NCI-H510A (cell line): Measurements from ENCODE around the gene CDH15.
"Not testable (repeated sequence)": the region's sequence is repeated elsewhere in the genome, so short reads cannot be mapped to it uniquely, and the experiment has no call there.

Experiments
- DNase-seq: peaks from one replicate; lab custom pipeline; 2025; lab: John Stamatoyannopoulos, UW

Gene CDH15

DNA sequence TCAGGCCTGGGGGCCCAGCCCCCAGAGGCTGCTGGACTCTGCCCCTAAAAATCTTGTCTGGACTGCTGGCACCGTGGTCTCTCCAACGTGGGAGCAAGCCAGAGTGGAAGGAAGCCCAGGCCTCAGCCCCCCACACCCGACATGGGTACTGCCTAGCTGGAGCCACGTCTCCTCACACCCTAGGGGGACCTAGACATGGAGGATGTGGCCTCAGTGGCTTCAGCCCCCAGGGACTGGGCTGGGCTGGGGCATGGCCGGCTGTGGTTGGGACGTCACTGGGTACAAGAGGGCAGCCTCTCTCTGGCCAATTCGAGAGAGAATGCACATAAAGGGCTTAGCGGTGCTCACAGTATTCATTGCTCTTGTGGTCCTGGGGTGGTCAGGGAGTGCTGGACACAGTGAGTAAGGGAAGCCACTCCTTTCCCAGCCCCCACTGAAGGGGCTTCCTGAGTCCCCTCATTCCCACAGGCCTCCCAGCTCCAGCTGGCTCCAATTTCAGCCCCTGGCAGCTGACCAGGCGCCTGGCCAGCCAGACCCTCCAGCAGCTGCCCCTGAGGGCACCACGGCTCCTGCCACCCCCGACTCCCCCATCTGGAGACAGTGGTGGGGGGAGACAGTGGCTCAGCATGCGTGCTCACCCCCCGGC is 1.1 kb downstream of the CDH15 start:
- DNase-seq, result no peak

DNA sequence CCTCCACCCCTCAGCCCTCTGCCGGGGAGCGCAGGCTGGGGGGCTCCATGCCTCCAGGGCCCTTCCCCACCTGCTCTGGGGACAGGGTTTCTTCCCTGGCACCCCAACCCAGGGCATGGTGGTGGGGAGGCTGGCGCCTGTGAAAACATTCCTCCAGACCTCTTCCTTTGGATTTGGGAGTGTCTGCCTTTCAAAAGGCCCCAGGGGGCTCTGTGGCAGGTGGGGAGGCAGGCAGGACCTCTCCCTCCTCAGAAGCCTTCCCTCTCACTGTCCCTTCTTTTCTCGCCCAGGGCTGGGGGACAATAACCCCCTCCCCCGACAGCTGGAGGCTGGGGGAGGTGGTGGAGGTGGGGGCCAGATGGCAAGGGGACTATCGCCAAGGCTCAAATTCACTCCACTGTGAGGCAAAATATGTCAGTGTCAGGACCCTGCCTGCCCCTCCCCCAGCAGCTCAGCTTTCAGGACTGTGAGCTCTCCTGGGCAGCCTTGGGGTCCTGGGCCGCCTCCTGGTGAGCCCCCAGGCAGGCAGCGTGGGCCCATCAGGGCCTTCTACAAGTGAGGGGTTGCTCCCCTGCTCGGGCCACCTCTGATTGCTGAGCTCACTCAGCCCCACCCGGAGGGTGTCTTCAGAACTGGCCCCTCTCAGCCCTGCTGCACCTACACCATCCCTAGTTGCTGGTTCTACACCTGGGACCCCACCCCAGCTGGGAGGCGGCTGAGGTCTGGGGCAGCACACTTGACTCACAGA is 1.8 kb downstream of the CDH15 start:
- DNase-seq, result no peak

DNA sequence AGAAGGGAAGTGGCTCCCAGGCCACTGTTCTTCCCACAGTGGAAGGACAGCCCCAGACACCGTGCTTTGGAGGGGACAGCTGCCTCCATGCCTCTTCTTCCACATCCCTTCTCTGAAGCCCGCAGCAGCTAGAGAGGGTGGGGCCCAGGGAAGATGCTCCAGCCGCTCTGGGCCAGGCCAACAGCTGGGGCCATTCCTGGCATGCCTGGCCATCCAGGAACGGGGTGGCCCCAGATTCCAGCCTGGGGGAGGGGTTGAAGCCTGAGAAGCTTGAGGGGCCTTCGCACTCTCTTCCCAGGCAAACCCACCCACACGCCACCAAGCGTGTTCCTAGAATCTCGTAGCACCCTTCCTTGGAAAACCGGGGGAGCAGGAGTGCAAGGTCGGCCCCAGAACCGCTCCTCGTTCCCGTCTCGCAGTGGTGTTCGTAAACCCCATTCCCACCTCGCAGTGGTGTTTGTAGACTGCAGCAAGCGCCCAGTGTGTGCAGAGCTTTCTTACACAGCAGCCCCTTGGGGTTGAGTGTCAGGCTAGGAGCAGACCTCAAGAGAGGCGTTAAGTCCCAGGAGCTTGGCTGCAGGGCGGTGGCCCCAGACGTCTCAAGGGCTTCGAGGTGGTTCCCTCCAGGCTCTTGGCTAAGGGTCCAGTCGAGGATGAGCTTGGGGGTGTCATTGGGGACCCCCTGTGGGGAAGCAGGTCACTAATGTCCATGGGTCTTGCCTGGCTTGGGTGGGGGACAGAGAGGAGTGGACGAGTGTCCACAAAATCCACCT is 2.7 kb downstream of the CDH15 start:
- no peak for DNase-seq

DNA sequence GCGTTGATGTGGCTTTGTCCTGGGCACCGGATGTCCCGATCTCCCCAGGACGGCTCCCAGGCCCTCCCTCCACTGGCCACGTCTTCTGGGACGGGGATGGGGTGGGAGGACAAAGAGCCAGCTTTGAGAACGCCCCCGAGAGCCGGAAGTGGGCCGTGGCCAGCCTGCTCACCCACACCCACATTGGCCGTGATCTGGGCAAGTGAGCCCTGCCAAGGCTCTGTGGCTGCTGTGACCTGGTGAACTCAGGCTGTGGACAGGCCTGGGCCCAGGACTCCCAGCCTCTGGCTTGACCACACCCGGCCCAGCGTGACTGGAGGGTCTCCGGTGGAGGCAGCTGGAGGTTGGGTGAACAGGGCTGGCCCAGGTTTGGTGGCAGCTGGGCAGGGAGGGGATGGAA is 3.3 kb downstream of the CDH15 start:
- no peak for DNase-seq

DNA sequence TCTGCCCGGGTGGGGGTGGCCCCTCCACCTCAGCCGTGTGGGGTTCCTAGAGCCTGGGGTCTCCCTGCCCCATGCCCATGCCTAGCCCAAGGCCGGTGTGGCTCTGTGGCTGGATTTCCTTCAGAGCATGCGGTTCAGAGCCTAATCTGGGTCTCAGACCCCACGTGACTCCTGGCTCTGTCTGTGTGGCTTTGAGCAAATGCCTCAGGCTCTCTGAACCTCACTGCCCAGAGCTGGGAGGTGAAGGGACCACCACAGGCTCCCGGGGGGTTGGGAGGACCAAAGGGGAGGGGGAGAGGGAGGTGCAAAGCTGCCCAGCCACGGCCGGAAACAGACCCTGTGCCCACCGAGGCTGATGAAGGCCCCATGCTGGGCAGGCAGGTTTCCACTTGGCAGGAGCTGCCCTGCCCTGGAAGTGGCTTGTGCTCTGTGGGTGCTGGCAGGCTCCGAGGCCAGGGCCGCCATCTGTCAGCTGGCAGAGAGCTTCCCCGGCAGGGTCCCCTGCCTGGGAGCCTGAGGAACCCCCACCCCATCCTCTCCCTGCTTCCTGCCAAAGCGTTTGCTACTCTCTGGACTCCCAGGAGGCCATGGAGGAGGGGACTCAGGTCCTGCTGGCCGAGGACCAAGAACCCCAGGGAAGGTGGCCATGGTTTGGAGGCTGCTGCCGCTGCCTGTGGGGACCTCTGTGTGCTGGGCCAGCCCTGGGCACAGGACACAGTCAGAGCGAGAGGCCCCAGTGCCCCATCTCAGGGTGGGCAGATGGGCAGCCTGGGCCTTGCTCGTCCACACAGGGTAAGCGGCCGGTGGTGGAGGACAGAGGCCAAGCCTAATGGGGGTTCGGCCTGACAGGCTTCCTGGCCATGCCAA is 4.0 kb downstream of the CDH15 start:
- DNase-seq, result no peak

DNA sequence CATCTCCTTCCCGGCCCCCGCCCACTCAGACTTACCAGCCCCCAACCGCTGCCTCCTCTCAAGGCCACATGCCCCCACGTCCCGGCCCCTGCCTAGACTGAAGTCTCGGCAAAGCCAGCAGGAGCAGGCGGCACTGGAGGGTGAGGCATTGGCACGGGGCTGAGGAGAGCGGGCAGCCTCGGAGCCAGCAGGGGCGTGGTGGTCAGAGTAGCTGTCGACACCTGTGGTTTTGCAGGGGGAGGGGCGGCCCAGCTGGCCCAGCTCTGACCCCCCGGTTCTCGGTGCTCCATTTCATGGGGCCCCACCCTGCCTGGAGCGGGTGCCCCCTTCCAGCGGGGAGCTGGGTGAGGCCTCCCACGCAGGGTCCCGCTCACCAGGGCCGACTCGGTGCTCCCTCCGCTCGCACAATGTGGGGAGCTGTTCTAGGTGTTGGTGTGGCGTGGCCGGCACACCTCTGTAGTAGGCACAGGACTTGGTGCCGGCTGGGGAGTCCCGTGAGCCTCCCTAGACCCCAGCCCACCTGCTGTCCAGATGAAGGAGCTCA is 4.7 kb downstream of the CDH15 start:
- no peak for DNase-seq

DNA sequence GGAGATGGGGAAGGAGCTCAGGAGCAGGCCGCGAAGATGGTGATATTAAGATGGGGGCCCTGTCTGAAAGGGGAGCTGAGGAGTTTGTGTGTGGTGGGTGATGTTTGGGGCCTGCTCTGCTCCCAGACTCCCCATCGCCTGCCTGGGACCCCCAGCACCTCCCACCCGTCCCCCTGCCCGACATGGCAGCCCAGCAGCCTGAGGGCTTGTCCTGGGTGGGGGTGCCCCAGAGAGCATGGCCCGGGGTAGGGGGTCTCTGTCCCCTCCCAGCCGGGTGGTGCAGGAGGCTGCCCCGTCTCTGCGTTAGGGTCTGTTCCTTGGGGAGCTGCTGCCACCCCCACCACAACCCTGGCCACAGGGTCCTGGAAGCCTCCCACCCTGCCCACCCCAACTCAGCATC is 5.2 kb downstream of the CDH15 start:
- DNase-seq, result no peak

DNA sequence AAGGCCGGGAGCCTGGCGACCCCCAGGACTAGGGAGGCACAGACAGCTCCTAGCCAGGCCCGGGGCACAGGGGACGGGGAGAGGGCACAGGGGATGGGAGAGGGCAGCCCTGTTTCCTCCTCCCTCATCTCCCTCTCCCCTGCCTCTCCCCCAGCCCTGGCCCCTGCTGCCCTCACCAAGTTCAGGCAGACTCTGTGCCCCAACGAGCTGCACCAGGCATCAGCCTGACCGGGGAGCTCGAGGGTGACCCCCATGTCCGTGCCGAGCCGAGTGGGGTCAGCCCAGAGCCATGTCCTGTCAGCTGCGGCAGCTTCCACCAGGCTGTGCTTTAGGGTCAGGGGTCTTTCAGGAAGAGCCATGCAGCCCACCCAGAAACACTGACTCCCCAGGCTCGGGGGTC is 6.0 kb downstream of the CDH15 start:
- DNase-seq, result no peak

DNA sequence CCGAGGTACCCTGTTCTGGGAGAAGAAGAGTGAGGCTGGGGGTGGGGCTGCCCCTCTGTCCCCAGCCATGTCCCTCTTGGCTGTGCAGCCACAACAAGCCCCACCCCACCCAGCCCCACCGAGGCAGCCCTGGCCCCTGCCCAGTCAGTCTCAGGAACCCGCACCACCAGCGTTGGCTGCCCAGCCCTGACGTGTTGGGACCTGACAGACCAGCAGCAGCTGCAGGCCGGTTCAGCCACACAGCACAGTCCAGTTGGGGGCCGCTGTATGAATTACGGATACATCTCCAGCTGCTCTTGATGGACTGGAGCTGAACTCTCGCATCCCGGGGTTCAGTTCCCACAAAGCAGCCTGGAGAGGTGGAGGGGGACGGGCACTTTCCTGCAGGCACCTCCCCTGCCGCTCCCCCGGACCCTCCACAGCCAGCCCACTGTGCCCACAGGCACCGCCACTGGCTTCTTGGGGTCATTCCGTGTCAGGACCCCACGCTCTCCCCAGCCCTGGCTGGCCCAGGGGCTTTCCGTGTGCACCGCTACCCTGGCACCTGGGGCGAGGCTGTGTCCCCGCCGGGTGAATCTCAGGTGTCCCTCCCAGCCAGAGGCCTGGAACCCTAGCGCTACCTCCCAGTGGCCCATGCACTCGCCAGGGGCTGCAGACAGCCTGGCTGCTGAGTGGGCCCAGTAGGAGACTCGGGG is 7.1 kb downstream of the CDH15 start:
- DNase-seq, result no peak

DNA sequence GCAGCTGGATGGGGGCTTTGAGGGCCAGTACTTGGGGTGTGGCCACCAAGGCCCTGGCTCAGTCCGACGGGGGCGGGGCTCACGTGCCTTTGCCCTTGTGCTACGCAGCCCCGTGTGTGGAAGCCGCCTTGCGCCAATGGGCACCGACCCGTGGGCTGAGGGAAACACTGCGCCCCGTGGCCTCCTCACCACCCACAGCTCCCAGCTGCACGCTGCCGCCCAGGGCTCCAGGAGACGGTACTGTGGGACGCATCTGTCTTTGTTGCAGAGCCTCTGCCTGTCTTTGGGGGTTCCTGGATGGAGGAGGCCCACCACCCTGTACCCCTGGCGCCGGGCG is 7.6 kb downstream of the CDH15 start:
- DNase-seq, result no peak

DNA sequence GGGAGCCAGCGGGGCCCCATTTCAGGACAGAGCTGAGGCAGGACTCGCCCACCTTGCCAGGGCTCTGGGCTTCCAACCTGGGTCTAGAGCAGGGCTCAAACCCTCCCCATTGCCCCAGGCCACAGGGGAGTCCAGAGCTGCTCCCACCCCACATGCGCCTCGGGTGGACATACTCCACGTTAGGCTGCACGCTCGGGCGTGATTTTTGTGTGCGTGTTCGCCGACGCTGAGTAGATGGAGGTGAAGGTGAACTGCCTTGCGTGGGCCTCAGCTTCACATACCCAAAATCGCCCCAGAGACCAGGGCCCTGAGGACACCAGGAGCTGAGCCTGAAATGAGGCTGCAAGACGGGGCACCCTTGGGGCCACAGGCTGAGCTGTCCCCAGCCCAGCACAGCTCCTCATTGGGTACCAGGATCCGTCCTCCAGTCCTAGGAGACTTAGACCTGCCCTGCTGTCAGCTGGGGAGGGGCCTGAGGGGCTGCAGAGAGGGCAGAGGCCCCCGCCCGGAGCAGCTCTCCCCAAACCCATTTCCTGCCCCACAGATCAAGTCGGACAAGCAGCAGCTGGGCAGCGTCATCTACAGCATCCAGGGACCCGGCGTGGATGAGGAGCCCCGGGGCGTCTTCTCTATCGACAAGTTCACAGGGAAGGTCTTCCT is 8.2 kb downstream of the CDH15 start:
- DNase-seq, result no peak

DNA sequence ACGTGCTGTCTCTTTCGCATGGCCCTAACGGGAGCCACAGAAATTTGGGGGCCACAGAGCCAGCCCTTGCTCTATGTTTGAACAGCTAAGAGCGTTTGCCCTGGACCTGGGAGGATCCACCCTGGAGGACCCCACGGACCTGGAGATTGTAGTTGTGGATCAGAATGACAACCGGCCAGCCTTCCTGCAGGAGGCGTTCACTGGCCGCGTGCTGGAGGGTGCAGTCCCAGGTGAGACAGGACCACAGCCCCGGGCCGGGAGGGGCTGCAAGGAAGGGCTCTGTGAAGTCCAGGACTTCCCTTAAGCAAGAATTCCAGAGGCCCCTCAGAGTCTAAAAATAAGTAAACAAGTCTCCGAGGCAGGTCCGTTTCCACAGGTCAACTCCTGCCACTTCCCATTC is 11.9 kb downstream of the CDH15 start:
- no peak for DNase-seq

DNA sequence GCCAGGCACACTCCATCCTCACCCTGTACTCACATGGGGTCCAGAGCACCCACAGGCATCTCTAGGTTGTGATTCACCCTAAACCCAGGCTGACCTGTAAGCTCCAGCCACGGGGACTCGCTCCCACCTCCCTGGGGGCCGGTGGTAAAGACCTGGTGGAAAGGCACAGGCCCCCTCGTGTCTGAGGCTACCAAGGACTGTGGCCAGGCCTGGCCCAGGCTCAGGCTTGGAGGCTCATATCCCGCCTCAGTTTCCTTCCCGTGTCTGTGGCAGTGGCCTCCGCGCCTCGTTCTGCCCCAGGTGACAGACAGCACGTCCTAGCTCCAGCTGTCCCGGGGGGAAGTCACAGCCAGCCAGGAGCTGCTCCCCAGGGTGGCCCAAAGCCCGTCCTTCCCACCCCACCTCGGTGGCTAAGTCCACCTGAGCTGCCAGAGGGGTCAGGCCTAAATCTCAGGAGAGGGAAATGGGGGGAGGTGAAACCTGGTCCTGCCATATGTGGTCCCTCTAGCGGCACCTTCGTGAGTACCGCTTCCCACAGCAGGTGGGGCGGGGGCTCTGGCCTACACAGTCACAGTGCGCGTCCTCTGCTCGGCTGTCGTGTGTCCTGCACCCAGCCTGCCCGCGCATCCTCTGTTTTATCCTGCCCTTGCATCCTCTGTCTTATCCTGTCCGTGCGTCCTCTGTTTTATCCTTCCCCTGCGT is 12.6 kb downstream of the CDH15 start:
- no peak for DNase-seq

DNA sequence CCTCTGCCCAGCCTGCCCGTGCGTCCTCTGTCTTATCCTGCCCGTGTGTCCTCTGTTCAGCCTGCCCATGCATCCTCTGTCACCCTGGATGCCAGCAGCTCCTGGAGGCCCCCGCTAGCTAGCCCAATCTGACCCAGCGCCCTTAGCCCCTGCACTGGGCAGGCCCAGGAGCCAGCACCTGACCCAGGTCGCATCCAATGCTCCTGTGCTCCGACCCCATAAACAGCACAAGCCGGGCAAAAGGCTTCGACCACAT is 13.1 kb downstream of the CDH15 start:
- no peak for DNase-seq

DNA sequence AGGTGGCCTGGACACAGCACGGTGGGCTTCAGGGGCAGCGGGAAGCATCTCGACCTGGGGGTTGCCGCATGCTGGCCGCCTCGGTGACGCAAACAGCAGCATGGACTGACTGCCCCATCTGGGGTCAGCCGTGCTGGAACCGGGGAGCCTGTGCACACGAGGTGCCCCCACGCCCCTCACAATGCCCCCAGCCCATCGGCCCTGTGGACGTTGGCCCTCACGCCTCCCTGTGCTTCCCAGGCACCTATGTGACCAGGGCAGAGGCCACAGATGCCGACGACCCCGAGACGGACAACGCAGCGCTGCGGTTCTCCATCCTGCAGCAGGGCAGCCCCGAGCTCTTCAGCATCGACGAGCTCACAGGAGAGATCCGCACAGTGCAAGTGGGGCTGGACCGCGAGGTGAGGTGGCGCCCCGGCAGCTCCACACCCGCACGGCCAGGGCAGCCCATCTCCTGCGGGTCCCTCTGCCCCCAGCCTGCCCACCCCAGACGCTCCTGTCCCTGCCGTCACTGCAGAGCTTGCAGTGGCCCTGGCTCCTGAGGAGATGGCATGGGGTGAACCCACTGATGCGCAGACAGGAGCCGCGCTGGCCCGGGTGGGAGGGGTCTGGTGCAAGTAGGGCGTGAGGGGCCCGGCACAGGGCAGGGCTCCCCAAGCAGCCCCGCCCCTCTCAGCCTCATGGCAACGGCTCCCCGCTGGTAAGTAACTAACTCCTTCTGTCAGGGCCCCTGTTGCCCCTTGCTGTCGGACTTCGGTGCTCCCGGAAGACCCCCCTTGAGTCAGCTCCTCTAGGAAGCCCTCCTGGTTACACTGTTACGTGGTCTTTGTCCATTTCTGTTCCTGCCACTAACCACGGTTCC is 13.6 kb downstream of the CDH15 start:
- DNase-seq, result no peak

DNA sequence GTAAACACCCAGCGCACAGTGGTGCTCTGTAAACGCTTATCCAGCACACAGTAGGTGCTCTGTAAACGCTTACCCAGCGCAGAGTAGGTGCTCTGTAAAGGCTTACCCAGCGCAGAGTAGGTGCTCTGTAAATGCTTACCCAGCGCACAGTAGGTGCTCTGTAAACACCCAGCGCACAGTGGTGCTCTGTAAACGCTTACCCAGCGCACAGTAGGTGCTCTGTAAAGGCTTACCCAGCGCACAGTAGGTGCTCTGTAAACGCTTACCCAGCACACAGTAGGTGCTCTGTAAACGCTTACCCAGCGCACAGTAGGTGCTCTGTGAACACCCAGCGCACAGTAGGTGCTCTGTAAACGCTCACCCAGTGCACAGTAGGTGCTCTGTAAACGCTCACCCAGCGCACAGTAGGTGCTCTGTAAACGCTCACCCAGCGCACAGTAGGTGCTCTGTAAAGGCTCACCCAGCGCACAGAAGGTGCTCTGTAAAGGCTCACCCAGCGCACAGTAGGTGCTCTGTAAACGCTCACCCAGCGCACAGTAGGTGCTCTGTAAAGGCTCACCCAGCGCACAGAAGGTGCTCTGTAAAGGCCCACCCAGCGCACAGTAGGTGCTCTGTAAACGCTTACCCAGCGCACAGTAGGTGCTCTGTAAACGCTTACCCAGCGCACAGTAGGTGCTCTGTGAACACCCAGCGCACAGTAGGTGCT is 14.5 kb downstream of the CDH15 start:
- not testable (repeated sequence) for DNase-seq

DNA sequence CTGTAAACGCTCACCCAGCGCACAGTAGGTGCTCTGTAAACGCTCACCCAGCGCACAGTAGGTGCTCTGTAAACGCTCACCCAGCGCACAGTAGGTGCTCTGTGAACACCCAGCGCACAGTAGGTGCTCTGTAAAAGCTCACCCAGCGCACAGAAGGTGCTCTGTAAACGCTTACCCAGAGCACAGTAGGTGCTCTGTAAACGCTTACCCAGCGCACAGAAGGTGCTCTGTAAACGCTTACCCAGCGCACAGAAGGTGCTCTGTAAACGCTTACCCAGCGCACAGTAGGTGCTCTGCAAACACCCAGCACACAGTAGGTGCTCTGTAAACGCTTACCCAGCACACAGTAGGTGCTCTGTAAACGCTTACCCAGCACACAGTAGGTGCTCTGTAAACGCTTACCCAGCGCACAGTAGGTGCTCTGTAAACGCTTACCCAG is 15.1 kb downstream of the CDH15 start:
- not testable (repeated sequence) for DNase-seq

DNA sequence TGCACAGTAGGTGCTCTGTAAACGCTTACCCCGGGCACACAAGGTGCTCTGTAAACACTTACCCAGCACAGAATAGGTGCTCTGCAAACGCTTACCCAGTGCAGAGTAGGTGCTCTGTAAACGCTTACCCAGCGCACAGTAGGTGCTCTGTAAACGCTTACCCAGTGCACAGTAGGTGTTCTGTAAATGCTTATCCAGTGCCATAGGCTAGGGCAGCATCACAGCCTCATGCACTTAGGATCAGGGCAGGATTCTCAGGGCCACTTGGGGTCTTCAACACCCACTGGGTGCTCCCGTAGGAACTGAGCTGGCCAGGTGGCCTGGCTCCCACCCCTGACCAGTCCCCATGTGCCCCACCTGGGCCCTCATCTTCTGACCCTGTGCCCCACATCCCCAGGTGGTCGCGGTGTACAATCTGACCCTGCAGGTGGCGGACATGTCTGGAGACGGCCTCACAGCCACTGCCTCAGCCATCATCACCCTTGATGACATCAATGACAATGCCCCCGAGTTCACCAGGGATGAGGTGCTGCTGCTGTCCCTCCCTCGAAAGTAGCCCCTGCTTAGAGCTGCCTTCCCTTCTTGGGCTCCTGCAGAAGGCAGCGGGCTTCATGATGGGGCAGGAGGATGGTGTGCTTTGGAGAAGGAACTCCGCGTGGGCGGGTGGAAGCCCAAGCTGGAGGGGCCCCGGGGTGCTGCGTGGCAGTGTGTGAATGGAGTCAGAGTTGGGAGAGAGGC is 15.7 kb downstream of the CDH15 start:
- no peak for DNase-seq
